HG02973 (cell line): Measurements from ENCODE around the gene CRTC1.

Source experiments
- ATAC-seq: cut with Tn5 transposase; IDR thresholded peaks from one replicate; pipeline ENCODE4 v1.9.1; 2021; ENCODE audit warnings: moderate library complexity; ENCODE audit not compliant: unreplicated experiment

Gene CRTC1

DNA sequence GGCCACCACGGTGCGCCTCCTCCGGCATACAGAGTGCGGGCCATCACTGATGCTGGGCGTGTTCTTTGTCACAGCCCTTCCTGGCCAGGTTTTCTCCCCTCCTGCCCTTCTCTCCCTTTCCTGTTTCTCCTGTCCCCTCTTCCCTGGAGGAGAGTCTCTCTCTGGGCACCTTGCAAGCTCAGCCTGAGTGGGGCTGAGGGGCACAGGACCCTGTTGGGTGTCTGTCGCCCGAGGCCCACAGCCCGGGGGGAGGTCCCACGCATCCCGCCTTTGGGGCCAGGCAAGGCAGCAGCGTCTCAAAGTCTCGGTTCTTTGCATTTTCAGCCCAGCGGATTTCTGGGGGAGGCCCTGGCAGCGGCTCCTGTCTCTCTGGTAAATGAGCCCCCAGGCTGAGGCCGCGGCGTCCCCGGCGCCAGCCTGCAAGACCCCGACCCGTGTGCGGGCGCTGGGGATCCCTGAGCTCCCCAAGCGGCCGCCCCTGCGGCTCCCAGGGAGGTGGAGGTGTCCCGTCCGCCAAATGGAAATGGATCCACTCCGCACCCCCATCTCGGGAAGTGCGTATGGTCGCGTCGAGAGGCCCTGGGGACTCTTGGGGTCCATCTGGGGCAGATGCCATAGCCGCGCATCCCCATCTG lies 60.4 kb downstream of the CRTC1 start:
- no peak for ATAC-seq

DNA sequence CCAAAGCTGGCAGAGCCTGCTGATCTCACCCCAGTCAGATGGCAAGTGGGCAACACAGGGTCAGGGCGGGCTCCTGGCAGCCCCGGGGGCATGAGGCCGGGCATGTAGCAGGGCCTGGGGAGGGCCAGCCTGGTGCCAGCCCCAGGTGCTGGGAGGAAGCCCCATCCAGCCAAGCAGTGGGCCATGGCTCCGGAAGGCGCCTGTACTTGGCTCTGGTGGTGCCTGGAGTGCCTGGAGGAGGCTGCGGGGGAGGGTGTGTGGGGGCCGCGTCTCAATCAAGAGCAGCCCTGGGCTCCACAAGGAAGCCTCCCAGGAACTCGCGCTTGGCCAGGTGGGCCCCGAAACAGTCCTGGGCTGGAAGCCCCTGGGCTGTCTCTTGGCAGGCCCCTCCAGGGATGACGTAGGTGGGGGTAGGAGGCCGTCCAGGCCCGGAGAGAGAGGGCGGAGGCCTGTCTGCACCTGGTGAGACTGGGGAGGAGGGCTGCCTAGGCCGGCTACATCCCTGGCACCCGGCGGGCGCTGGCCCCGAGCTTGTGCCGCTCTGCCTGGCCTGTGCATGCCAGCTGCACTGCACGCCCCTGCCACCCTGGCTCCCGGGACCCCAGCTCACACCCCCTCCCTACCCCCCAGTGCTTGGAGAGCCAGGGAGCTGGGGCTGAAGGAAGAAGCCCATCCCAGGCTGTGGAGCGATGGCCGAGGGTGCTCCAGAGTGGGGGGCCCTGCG lies 61.7 kb downstream of the CRTC1 start:
- no peak for ATAC-seq

DNA sequence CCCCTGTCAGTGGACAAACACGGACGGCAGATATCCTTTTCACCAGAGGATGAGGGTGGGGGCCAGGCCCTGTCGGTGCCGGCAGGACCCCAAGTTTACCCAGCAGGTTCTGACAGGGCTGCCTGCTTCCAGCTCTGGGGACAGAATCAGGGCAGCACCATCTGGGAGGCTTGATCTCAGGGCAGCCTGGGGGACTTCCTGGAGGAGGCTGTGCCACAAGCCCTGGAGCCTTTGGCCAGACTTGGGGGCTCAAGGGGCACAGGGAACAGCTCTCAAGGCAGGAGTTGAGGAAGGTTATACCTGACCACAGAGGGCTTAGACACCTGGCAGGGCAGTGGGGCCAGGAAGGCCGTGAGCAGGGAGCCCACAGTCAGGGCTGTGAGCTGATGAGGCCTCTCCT lies 62.5 kb downstream of the CRTC1 start:
- no peak for ATAC-seq

DNA sequence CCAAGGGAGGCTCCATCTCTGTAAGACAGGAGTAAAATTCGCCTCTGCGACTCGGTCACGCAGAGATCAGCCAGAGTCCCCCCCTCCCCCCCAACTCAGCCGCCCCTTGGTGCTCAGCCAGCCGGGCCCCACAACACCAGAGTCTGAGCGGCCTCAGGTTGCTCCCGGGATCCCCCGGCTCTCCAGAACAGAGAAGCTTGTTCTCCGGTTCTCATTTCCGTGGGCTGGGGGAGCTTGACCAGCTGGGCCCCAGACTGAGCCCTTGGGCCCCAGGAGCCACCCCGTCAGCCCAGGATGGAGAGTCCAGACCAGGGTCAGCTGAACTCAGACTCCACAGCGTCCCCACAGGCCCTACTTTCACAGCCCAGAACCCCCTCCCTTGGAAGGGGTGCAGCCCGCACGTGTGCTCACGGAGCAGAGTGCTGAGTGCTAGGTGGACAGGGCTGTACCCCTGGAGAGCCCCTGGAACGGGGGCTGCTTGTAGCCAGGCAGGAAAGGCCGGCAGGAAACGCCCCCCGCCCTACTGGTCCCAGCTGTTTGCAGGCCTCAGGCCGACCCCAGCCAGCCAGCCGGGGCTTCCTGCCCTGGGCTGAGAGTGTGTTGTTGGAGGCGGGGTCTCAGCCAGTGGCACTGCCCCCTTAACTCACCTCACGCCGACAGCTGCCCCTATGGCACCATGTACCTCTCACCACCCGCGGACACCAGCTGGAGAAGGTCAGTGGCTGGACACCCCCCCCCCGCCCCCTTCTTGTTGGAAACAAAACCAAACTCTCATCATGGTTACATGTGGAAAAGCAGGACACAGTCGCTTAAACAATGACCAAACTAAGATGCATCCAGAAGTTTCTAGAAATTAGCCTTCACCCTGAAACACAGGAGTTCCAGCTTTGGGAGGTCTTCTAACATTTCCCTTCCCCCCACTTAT lies 63.2 kb downstream of the CRTC1 start:
- no peak for ATAC-seq

DNA sequence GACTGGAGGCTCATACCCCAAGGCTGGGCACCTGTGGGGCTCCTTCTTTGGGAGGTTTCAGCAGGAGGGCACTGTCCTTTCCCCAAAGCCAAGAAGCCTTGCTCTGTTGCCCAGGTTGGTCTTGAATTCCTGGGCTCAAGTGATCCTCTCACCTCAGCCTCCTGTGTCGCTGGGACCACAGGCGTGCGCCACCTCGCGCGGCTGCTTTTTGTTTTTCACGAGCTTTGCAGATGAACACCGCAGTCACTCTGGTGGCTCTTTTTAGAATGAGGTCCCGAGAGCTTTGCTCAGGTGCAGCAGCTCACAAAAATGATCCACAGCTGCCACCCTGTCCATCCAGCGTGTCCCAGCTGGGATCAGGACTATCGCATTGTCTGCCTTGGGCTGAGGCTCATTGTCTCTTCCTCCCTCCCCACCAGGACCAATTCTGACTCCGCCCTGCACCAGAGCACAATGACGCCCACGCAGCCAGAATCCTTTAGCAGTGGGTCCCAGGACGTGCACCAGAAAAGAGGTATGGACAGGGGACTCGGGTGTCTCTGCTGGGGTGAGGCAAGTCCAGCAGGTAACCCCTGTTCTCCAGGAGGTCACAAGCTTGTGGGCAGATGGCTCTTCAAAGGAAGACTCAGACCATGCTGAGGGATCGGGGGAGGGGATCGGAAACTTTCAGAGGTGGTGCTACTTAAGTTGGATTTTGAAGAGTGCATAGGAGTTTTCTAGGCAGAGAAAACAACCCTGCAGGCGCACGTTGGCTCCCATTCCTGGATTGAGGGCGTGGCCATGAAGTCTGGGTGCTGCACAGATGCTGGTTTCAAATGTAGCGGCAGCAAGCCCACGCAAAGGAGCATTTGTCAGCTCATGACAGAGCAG lies 66.1 kb downstream of the CRTC1 start:
- no peak for ATAC-seq

DNA sequence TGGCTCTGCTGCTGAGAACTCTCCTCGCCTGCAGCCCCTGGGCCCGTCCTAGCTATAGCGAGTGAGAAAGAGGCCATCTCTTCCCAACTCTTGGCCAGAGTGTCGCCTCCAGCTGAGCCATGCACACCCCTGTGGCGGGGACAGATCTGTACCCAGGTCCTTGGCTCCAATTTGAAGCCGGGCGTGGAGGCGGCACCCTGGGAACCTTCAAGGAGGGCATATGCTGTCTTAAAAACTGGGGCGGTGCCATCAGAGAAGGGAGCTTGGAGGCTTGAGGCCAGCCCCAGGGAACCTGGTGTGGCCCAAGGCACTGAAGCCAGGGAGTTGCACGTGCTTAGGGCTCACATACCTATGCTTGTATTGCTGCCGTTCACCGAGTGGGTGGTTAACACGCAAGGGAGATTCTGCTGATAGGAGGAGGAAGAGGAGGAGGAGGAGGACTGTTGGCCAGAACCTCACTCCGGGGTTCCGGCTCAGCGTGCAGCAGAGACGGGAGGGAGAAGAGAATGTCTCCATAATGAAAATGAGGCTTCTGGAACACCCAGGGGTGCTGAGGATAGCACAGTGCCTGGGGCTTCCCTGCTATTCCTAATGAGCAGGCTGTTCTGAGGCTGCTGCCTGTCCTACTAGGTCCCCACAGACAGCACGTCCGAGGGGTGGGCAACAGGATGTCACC lies 67.0 kb downstream of the CRTC1 start:
- no peak for ATAC-seq

DNA sequence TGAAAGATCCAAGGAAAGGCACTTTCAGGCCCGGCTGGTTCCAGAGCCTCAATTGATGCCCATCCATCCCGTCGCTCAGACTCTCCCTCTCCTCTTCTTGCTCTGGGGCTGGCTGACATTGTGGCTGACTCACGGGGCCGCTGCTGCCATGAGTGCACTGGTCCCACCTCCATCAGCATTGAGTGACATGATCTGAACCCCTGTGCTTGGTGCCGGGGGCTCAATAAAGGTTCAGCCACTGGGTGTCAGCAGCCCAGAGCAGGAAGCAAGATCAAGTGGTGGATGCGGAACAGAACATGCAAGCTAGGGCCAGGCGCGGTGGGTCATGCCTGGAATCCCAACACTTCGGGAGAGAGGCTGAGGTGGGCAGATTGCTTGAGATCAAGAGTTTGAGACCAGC lies 68.1 kb downstream of the CRTC1 start:
- ATAC-seq, result no peak

DNA sequence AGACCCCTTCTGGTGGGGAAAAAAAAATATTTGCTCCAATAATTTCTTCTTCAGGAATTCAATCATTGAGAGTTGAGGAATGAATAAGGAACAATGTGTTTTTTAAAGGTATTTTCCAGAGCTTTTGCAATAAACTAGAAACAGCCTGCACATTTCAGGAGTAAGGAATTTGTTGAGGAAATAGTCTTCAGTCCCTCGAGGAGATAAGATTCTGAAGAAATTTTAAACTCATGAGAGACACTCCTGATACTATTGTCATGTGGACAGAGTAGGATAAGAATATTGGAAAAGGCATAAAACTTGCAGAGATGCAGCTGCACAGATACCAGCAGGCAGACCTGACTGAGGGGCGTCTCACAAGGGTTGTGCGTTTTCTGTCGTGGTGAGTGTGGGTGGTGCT lies 71.0 kb downstream of the CRTC1 start:
- ATAC-seq, result no peak

DNA sequence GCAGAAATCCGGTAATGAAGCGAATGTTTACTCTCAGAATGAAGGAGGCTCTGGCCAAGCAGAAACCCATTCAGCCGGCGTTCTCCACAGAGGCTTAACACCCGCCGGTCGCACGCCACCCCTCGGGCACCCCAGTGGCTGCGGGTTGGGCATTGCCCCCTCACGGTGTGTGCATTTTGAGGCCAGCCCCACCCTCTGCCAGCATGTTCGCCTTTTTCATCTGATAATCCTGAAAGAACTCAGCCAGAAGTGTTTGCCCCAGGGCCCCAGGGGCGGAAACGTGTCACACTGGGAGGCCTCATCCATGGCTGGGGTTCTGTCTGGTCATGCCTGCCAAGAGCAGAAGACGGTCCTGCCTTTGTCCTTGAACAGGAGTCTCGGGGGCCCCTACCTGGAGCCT lies 73.4 kb downstream of the CRTC1 start:
- no peak for ATAC-seq

DNA sequence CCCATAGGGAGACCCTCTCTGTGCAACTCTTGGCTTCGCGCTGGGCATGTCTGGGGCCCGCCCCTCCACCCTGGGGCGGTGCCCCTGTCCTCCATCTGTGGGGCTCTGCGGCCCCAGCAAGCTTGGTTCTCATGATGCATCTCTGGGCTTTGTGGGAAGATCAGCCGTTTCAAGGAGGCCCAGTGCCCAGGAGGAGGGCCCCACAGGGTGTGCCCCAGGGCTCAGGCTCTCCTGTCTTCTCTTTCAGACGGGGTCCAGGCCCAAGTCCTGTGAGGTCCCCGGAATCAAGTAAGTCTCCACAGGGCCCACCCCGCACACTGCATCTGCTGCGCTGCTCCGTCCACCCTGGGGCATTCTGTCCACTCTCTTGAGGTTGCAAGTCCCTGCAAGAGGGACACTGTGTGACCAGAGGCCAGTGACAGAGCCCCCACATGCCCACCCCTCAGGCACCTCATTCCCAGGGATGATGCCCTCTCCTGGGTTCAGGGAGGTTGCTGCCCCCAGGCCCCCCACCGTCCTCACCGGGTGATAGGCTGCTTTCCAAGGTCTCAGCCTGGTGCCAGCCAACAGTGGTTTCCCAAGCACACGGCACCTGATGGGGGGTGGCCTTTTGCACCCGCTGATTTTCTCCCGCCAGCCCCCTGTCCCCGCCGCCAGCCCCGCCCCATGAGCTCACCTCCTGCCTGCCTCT lies 76.0 kb downstream of the CRTC1 start:
- no peak for ATAC-seq

DNA sequence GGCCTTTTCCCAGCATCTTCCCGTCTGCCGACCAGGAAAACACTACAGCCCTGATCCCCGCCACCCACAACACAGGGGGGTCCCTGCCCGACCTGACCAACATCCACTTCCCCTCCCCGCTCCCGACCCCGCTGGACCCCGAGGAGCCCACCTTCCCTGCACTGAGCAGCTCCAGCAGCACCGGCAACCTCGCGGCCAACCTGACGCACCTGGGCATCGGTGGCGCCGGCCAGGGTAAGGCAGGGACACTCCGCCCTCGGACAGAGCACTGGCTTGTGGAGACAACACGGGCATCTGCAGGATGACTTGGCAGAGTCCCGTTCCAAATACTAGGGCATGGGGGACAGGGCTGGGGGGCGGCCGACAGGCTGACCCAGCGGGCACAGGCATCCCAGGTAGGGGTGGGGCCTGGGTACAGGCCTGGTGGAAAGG lies 76.5 kb downstream of the CRTC1 start:
- no peak for ATAC-seq

DNA sequence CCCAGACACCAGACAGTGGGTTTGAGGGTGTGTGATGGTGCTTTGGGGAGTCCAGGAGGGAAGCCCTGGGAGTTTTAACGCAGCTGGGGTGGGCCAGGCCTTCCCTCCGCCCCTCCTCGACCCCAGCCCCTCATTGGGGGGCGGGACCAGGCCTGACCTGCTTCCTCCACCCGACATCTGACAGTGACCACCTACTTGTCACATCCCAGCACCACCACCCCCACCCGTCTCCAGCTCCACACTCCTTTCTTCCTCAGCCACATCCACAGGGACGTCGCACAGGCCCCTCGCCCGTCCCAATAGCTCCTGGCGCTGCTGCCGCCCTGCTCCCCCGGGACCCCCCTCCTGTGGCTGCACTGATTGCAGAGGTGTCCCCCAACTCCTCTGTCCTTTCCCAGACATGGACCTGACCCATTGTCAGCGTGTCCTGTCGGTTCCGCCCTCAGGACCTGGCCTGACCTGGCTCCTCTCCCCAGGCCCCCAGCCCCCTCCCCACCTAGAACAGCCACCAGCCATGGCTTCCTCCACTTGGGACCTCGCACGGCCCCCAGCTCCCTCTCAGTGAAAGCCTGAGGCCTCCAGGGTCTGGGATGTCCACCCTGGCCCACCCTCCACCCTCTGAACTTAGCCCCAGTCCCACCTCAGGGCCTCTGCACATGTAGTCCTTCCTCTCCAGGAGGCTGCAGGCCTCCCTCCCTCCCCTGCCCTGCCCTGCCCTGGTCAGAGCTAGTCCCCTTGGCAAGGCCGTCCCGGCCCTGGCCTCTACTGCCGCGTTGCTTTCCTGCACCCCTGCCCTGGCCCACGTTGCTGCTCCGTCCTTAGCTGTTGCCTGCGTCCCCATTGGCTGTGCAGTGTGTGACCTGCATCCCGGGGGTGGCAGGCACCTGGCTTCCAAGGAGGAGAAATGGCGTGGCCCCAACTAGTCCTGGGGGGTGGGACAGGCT lies 77.2 kb downstream of the CRTC1 start:
- no peak for ATAC-seq

DNA sequence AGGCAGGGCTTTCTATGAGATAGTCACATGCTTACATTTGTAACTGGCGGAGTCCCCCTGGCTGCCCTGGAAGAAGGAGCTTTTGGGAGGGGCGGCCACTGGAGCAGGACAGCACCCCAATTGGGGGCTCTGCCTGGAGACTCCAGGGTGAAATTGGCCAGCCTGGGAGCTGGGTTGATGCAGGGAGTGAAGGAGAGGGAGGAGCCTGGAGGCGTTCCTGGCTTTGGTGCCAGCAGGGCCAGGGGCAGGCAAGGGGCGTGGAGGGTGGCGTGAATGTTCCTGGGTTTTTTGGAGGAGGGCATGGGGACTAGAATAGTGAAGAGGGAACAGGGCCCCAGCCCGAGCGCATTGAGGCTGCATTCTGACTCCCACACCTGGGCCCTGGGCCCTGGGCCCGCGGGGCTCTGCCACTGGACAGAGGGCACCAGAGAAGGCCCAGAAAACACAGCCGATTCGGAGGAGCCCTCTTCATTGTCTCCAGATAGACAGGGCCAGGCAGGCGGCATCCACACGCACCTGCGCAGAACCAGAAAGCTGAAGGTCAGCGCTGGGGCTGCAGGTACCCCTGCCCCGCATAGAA lies 78.1 kb downstream of the CRTC1 start:
- ATAC-seq, result no peak

DNA sequence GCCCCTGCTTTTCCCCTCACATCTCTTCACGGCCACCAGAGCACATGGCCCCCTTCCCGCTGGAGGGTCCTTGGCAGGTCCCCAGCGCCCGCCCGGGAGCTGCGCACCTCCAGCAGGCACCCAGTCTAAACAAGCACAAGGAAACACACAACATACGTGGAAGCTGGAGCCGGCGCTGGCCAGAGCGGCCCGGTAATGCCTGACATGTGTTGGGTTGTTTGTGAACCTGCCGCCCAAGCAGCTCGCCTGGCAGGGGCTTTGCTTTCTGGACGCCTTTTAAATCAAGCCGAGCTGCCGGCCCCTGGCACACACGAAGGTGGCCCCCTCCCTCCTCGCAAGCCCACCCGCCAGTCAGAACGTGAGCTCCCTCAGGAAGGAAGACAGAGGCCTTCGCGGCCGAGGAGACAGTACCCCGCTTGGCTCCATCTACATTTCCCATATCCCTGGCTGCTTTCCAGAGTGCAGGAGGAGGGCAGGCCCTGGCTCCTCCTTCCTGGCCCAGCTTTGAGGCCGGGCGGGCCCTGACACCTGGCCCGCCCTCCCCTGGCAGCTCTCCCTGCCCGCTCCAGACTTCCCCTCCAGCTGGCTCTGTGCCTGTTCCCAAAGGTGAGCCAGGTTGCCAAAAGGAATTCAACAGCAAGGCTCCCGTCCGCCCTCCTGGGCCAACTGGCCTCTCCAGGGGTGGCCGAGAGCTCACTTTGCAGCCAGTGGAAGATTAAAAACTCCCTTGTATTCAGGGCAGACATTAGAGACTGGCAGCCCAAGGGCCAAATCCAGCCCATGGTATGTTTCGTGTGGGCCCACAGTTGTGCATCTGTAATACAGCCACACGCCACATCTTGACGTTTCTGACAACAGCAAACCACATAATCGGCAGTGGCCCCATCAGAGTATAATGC lies 78.9 kb downstream of the CRTC1 start:
- ATAC-seq, result no peak

DNA sequence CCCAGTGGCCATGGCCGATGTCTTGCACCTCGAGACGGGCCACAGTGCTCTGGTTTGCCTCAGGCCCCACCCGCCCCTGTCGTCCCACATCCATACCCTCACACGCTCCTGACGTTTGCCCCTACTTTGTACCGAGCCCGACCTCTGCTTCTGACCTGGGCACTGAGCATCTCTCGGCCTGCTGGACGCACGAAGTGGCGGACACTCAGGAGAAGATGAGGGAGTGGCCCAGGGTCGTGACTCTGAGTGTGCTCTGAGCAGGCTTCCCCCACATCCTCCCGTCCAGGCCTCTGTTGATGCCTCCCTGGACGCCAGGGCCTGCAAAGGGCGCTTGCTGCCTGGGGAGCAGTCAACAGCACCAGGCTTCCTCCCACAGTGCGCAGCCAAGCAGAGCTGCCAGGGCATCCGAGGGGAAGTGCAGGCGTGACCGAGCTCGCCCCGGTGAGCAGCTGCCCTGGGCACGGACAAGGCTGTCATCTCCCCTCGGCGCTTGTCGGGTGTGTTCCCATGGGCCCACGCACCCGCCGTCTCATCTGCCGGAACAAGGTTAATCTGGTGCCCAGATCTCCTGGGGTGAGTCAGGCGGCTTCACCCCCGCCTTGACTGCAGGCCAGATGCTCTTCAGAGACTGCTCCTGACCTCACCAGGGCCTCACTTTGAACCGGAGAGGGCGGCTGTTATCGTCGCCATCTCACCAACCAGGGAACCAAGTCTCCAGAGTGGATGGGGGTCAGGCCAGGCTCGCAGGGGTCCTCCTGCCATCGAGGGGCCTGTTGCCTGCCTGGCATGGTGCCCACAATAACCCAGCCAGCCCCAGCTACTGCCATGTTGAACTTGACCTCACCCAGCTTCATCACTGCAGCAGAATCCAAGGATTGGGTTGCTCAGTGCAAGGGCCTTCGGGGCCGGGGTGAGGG lies 80.5 kb downstream of the CRTC1 start:
- no peak for ATAC-seq

DNA sequence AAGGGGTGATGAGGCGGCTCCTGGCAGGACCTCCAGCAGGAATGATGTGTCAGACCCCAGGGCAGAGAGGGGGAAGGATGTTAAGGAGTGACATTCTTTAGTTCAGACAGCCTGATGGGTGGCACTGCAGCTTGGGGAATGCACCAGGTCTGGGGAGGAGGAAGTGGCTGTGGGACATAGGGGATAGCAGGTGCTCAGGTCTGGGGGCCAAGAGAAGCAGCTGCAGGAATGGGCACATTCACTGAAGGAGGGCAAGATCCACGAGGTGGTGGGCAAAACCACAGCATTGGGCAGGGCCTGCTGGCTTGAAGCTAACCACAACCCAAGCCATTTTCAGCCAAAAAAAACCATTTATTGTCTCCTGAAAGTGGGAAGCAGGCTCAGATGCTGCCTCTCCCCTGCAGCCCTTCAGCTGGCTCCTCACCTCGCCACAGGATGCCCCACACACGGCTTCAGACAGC lies 81.1 kb downstream of the CRTC1 start:
- ATAC-seq, result no peak
